Lower leg skin (tissue), 3 donors: Measurements from ENCODE around the gene NME5.

Experiments
- POLR2A ChIP-seq, 2 donors: fragments of 450-650 bp; IDR thresholded peaks; one replicate each; pipeline ENCODE4 v1.6.1; 2016 to 2017; ENCODE audit warnings: antibody characterized with exemption in 2 of 2, mild to moderate bottlenecking in 1 of 2, moderate library complexity in 1 of 2
- TF ChIP-seq, protein P1 (sequence below), 3 donors: fragments of 450-650 bp; IDR thresholded peaks; one replicate each; pipeline ENCODE4 v1.5.1; 2016; ENCODE audit warnings: antibody characterized with exemption in 3 of 3, mild to moderate bottlenecking in 3 of 3, moderate library complexity in 2 of 3

DNA sequence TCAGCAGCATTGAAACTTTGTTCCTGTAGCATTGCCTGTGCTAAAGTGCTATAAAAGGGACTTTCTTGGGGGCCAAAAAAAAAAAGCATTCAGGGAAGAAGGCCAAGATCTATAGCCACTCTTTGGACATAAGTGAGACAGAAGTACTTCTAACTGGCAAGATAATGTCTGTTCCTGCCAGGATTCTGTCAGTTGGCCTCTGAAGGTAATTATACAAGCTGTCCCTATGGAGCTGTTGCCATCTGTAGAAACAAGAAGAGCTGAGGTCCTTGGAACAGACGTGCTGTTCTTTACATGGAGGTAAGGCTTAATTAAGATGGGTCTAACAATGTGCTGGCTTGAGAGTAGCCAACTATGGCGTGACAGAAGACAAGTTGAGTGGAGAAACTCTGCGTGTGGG is 49.4 kb upstream of the NME5 start:
- TF ChIP-seq, protein P1, sequence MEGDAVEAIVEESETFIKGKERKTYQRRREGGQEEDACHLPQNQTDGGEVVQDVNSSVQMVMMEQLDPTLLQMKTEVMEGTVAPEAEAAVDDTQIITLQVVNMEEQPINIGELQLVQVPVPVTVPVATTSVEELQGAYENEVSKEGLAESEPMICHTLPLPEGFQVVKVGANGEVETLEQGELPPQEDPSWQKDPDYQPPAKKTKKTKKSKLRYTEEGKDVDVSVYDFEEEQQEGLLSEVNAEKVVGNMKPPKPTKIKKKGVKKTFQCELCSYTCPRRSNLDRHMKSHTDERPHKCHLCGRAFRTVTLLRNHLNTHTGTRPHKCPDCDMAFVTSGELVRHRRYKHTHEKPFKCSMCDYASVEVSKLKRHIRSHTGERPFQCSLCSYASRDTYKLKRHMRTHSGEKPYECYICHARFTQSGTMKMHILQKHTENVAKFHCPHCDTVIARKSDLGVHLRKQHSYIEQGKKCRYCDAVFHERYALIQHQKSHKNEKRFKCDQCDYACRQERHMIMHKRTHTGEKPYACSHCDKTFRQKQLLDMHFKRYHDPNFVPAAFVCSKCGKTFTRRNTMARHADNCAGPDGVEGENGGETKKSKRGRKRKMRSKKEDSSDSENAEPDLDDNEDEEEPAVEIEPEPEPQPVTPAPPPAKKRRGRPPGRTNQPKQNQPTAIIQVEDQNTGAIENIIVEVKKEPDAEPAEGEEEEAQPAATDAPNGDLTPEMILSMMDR (IDR thresholded peaks at IDR 0.05) = no peak
- TF ChIP-seq POLR2A (IDR thresholded peaks at IDR 0.05) = no peak
